ENCODE results near the gene GRIK2.

The GRIK2 gene

GRCh38 chr6:101980924-101981323 is 587.4 kb downstream of the GRIK2 start:
- Mint-ChIP-seq H3K27ac (no peak overlapping the region), H3K27me3 (no peaks in the 10 kb centered on the region), H3K4me3 (no peak overlapping the region), H3K9me3 (peaks cover 5 to 10% of the 10 kb centered on the region in 2 donors), H3K4me1 (no peaks in the 10 kb centered on the region)
- DNase-seq (no peak), ATAC-seq (no peak)

DNA sequence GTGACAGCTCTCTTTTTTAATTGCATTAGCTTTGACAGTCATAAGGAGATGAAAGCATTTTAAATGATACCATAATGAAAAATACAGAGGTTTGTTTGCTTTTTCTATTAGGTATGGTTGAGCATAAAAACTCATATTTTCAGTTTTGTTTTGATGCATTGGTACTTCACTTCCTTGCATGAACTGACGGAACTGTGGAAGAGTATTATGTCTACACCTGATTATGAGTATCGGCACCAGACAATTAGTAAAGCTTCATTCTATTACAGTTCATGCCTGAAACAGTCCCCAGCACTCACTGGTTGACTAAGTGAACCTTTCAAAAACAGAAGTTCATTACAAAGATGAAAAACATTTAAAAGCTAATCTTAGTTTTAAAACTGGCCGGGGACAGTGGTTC is 593.0 kb downstream of the GRIK2 start:
- Mint-ChIP-seq H3K27ac (no peak overlapping the region), H3K4me3 (no peak overlapping the region), H3K27me3 (no peaks in the 10 kb centered on the region), H3K4me1 (no peaks in the 10 kb centered on the region), H3K9me3 (peaks cover 0 to 3% of the 10 kb centered on the region in 2 donors)
- DNase-seq (no peak), ATAC-seq (no peak)

DNA sequence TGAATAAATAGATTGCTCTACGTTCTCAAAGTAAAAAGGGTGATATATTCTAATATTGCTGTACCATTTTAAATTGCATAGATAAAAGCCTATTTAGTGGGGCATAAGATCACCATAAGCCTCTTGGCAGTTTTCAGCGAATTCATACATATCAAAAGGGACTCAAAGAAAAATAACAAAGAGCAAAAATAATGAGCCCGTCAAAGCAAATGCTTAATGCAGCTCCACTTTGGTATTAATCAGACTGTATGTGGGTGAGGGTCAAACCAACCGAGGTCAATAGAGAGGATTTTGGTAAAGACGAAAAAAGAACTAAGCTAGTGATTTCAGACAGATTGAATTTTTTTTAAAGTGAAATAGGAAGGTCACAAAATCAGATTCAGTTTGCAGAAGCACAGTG is 598.8 kb downstream of the GRIK2 start:
- no peaks in the 10 kb centered on the region for H3K9me3 Mint-ChIP-seq
- ATAC-seq (no peak), DNase-seq (no peak)
- no peak overlapping the region for H3K27ac Mint-ChIP-seq
- H3K4me3 Mint-ChIP-seq, result no peak overlapping the region
- H3K27me3 Mint-ChIP-seq, result no peaks in the 10 kb centered on the region
- H3K4me1 Mint-ChIP-seq, result no peaks in the 10 kb centered on the region

GRCh38 chr6:101994521-101994920 is 601.0 kb downstream of the GRIK2 start:
- no peaks in the 10 kb centered on the region for H3K27me3 Mint-ChIP-seq
- no peak overlapping the region for H3K27ac Mint-ChIP-seq
- no peak for DNase-seq
- H3K9me3 Mint-ChIP-seq, result no peaks in the 10 kb centered on the region
- no peak for ATAC-seq
- H3K4me3 Mint-ChIP-seq, result no peak overlapping the region
- H3K4me1 Mint-ChIP-seq, result no peaks in the 10 kb centered on the region

DNA sequence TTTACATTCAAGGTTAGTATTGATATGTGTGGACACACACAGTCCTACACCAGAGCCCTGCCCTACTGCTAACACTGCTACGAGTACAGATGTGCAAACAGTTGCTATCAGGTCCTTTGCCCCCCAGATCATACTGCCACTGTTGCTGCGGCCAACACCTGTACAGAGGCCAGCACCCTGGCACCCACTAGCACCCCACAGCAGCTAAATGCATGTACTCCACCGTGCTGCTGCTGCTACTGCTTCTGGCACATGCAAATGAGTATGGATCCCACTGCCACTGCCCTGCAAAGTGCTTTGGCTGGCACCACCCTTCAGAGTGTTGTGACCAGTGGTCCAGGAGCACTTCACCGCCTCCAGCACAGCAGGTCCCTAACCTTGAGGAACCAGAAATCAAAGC is 621.9 kb downstream of the GRIK2 start:
- no peak overlapping the region for H3K27ac Mint-ChIP-seq
- no peak for DNase-seq
- H3K9me3 Mint-ChIP-seq, result peaks cover 7 to 12% of the 10 kb centered on the region in 2 donors
- H3K4me1 Mint-ChIP-seq, result no peaks in the 10 kb centered on the region
- H3K27me3 Mint-ChIP-seq, result no peaks in the 10 kb centered on the region
- ATAC-seq, result no peak
- H3K4me3 Mint-ChIP-seq, result no peak overlapping the region

- H3K27ac Mint-ChIP-seq, result no peak overlapping the region
- no peak for ATAC-seq
- H3K4me3 Mint-ChIP-seq, result no peak overlapping the region
- no peak for DNase-seq
- peaks cover 7 to 18% of the 10 kb centered on the region in 2 donors for H3K9me3 Mint-ChIP-seq
- H3K27me3 Mint-ChIP-seq, result no peaks in the 10 kb centered on the region
- no peaks in the 10 kb centered on the region for H3K4me1 Mint-ChIP-seq
Measured at GRCh38 chr6:102022281-102022680, 628.8 kb downstream of the GRIK2 start.

DNA sequence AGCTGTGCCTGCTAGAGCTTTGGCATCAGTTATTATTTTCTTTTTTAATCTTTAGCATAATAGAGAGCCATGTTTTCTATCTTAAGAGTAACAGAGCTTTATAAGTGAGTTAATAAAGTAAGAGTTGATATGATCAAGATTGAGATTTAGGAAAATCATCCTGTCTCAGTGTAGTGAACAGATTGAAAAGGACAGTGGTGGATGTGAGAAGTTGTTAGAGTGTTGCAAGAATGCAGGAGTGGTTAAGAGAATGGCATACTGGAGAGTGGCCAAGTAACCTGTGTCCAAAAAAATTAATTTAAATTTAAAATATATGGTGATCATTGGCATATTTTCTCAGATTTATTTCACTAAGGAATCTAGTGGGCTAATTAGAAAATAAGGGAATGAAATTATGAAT is 629.3 kb downstream of the GRIK2 start:
- H3K27ac Mint-ChIP-seq, result no peak overlapping the region
- no peak for ATAC-seq
- no peak for DNase-seq
- H3K27me3 Mint-ChIP-seq, result no peaks in the 10 kb centered on the region
- no peak overlapping the region for H3K4me3 Mint-ChIP-seq
- H3K4me1 Mint-ChIP-seq, result no peaks in the 10 kb centered on the region
- peaks cover 7 to 18% of the 10 kb centered on the region in 2 donors for H3K9me3 Mint-ChIP-seq

DNA sequence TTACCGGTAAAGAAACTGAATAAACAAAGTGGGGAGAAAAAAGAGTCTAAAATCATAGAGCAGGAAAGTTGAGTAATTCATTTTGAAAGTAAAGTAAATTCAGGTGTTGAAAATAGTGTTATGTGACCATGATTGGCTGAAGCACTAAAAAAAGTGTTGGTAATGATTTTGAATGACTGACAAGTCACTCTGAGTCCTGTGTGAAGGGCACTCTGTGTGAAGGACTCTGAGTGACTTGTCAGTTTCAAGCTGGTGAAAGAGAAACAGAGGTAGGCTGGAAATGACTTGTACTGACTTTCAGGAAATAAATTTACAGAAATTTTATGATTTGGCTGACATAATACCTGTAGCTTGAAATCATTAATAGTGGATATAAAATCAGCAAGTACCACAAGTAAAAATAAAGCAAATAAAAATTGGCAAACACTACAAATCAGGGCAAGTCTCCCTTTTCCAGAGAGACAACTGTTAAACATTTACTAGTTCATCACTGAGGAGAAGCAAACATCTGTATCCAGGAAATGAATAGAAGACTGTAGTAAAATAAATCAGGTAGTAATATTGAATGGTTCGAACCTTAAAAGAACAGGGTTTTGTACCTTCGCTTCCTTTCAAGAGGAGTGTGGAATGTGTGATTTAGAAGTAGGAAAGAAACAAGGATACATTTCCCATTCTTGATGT is 630.6 kb downstream of the GRIK2 start:
- Mint-ChIP-seq H3K27ac (no peak overlapping the region), H3K4me1 (no peaks in the 10 kb centered on the region), H3K4me3 (no peak overlapping the region), H3K27me3 (no peaks in the 10 kb centered on the region), H3K9me3 (peaks cover 7 to 18% of the 10 kb centered on the region in 2 donors)
- no peak for DNase-seq
- ATAC-seq, result no peak

- ATAC-seq (no peak), DNase-seq (no peak)
- H3K4me1 Mint-ChIP-seq, result no peaks in the 10 kb centered on the region
- no peak overlapping the region for H3K27ac Mint-ChIP-seq
- no peak overlapping the region for H3K4me3 Mint-ChIP-seq
- peaks cover 14 to 21% of the 10 kb centered on the region in 2 donors for H3K9me3 Mint-ChIP-seq
- H3K27me3 Mint-ChIP-seq, result no peaks in the 10 kb centered on the region
Measured at GRCh38 chr6:102026649-102027048, 633.1 kb downstream of the GRIK2 start.

DNA sequence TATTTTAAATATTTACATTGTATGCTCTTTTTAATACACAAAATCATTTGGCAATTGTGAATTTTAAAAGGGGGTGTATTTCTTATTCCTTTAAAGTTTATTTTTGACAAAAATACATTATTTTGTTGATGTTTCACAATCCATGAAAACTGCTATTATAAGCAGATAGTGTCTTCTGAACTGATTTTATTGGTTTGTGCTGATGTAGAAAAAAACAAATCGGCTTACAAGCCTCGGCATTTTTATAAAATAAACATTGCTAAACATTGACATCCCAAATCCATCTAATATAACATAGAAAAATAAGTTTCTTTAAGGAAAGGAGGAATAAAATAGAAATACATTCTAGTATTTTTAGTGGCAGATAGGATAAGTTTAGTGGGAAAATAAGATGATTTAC is 634.7 kb downstream of the GRIK2 start:
- Mint-ChIP-seq H3K4me3 (no peak overlapping the region), H3K27me3 (no peaks in the 10 kb centered on the region), H3K27ac (no peak overlapping the region), H3K9me3 (peaks cover 8 to 21% of the 10 kb centered on the region in 2 donors), H3K4me1 (no peaks in the 10 kb centered on the region)
- no peak for ATAC-seq
- DNase-seq, result no peak

GRCh38 chr6:102038964-102039363 is 645.5 kb downstream of the GRIK2 start:
- H3K4me1 Mint-ChIP-seq, result no peaks in the 10 kb centered on the region
- H3K9me3 Mint-ChIP-seq, result peaks cover 0 to 8% of the 10 kb centered on the region in 2 donors
- H3K27ac Mint-ChIP-seq, result no peak overlapping the region
- ATAC-seq (no peak), DNase-seq (no peak)
- no peak overlapping the region for H3K4me3 Mint-ChIP-seq
- no peaks in the 10 kb centered on the region for H3K27me3 Mint-ChIP-seq

- peaks cover 1 to 8% of the 10 kb centered on the region in 2 donors for H3K9me3 Mint-ChIP-seq
- no peak overlapping the region for H3K27ac Mint-ChIP-seq
- no peak overlapping the region for H3K4me3 Mint-ChIP-seq
- H3K27me3 Mint-ChIP-seq, result no peaks in the 10 kb centered on the region
- H3K4me1 Mint-ChIP-seq, result no peaks in the 10 kb centered on the region
- ATAC-seq, result no peak
- DNase-seq, result no peak
Measured at GRCh38 chr6:102039441-102039840, 645.9 kb downstream of the GRIK2 start.

DNA sequence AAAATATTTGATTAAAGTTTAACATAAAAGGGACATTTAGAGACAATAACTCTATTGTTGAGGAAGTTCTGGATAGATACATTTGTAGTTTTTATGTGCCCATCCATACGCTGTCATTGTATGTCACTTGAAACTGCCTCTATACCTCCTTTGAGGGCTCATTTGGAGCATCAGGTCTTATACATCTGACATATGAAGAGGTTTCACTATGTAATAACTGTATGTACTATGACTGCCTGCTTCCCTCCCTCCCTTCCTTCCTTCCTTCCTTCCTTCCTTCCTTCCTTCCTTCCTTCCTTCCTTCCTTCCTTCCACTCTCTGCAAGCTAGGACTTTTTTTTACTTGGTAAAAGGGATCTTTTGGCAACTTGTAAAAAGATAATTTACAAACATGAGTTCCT is 657.5 kb downstream of the GRIK2 start:
- Mint-ChIP-seq H3K27me3 (no peaks in the 10 kb centered on the region), H3K4me3 (no peak overlapping the region), H3K4me1 (no peaks in the 10 kb centered on the region), H3K27ac (no peak overlapping the region), H3K9me3 (no peaks in the 10 kb centered on the region)
- DNase-seq, result no peak
- no peak for ATAC-seq

DNA sequence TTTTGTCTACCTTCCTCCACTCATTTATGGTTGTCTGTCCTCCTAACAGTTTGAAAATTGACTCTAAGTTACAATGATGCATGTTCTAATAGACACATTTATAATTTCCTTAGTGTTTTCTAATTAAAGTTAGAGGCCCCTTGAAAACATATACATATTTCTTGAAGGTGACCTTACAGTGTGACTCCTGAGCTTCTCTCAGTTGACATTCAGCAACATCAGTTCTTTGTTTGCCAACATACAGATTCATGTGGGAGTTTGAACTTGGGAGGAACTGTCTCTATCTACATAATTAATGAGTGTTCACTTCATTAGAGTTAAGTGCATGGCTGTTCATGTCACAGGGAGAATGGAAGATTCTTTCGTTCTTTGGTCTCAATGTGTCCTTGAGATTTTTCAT is 658.2 kb downstream of the GRIK2 start:
- H3K27ac Mint-ChIP-seq, result no peak overlapping the region
- H3K9me3 Mint-ChIP-seq, result no peaks in the 10 kb centered on the region
- no peak overlapping the region for H3K4me3 Mint-ChIP-seq
- H3K4me1 Mint-ChIP-seq, result no peaks in the 10 kb centered on the region
- DNase-seq (no peak), ATAC-seq (no peak)
- H3K27me3 Mint-ChIP-seq, result no peaks in the 10 kb centered on the region

DNA sequence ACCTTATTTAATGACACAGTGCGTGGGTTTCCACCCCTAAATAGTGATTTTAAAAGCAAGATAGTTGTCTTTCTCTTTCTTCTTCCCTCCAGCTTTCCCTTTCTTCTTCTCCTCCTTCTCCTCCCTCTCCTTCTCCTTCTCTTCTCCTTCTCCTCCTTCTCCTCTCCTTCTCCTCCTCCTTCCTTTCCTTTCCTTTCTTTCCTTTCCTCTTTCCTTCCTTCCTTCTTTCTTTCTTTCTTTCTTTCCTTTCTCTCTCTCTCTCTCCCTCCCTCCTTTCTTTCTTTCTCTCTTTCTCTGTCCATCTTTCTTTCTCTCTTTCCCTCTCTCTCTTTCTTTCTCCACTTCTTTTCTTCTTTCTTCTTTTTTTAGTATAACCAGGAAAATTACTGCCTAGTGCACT is 670.6 kb downstream of the GRIK2 start:
- ATAC-seq (no peak), DNase-seq (no peak)
- Mint-ChIP-seq H3K27me3 (no peaks in the 10 kb centered on the region), H3K27ac (peak overlapping the region in 1 of 2 donors; percentile 50), H3K4me1 (no peaks in the 10 kb centered on the region), H3K9me3 (no peaks in the 10 kb centered on the region), H3K4me3 (no peak overlapping the region)

GRCh38 chr6:102066301-102066700 is 672.8 kb downstream of the GRIK2 start:
- DNase-seq (no peak), ATAC-seq (no peak)
- Mint-ChIP-seq H3K27me3 (no peaks in the 10 kb centered on the region), H3K4me3 (no peak overlapping the region), H3K4me1 (no peaks in the 10 kb centered on the region), H3K9me3 (no peaks in the 10 kb centered on the region), H3K27ac (no peak overlapping the region)

DNA sequence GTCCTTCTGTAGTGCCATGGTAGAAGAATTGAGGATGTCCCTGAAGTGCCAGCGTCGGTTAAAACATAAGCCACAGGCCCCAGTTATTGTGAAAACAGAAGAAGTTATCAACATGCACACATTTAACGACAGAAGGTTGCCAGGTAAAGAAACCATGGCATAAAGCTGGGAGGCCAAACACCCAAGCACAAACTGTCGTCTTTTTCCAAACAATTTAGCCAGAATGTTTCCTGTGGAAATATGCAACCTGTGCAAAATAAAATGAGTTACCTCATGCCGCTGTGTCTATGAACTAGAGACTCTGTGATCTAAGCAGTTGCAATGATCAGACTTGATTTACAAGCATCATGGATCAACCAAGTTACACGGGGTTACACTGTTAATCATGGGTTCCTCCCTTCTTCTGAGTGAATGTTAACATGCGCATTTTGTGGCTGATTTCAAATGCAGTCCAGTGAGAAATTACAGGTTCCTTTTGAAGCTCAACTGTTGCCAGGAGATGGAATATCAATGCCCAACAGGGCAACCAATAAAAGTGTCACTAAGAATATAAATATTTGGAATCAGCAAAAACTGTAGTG is 674.9 kb downstream of the GRIK2 start:
- Mint-ChIP-seq H3K27me3 (no peaks in the 10 kb centered on the region), H3K4me1 (no peaks in the 10 kb centered on the region), H3K9me3 (peaks cover 0 to 4% of the 10 kb centered on the region in 2 donors), H3K27ac (no peak overlapping the region), H3K4me3 (no peak overlapping the region)
- ATAC-seq, result no peak
- no peak for DNase-seq
